ENCODE data around the gene GPR152.

GPR152 gene

DNA sequence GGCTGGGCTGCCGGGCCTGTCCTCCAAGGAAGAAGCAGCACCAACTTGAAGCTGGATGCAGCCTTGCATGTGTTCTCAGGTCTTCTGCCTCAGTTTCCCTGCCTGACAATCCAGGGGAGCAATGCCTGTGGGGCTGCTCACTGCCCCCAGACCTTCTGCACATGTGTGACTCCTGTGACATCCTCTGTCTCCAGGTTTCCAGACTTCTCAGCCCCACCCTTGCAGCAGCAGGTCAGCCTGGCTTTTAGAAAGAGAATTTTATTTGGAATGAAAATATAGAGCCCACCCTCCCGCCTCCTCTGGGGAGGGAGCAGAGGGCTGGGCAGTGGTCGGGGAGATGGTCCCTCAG is 14.7 kb downstream of the GPR152 start:
- no peak overlapping the region for H3K4me3 ChIP-seq (ENCODE audit: low read depth, low read length)
- peaks cover 7% of the 10 kb centered on the region for H3K4me1 ChIP-seq (ENCODE audit: control insufficient read depth, insufficient read depth, low read length, unreplicated experiment)
- H3K79me2 ChIP-seq (ENCODE audit: control insufficient read depth, insufficient read depth, low read length, unreplicated experiment), result peaks cover 3% of the 10 kb centered on the region
- H3K36me3 ChIP-seq (ENCODE audit: insufficient read depth, low read length), result no peaks in the 10 kb centered on the region
- no peaks in the 10 kb centered on the region for H3K27me3 ChIP-seq (ENCODE audit: insufficient read depth, low read length)
- no peak overlapping the region for H2AFZ ChIP-seq (ENCODE audit: low read length, unreplicated experiment)
- H3K27ac ChIP-seq (ENCODE audit: low read depth, low read length), result no peak overlapping the region

- Histone ChIP-seq H3K4me1 (ENCODE audit: control insufficient read depth, insufficient read depth, low read length, unreplicated experiment) (peaks cover 1% of the 10 kb centered on the region), H3K79me2 (ENCODE audit: control insufficient read depth, insufficient read depth, low read length, unreplicated experiment) (no peaks in the 10 kb centered on the region), H3K36me3 (ENCODE audit: insufficient read depth, low read length) (no peaks in the 10 kb centered on the region), H3K27me3 (ENCODE audit: insufficient read depth, low read length) (no peaks in the 10 kb centered on the region), H3K4me3 (ENCODE audit: low read depth, low read length) (no peak within 1 kb of the TSS), H3K27ac (ENCODE audit: low read depth, low read length) (no peak within 1 kb of the TSS), H2AFZ (ENCODE audit: low read length, unreplicated experiment) (no peak within 1 kb of the TSS)
These were observed 15.3 kb downstream of the GPR152 start, which contains the start of gene PTPRCAP for GRCh38 chr11:67437082-67437808. TSS of gene PTPRCAP (minus strand) at chr11:67437682. CDS start at chr11:67437619, 63 bp downstream.

GRCh38 chr11:67436459-67437081 is 16.0 kb downstream of the GPR152 start:
- Histone ChIP-seq H3K4me3 (ENCODE audit: low read depth, low read length) (no peak overlapping the region), H3K36me3 (ENCODE audit: insufficient read depth, low read length) (no peaks in the 10 kb centered on the region)

GRCh38 chr11:67435727-67436458 is 16.6 kb downstream of the GPR152 start:
- Histone ChIP-seq H3K4me1 (ENCODE audit: control insufficient read depth, insufficient read depth, low read length, unreplicated experiment) (no peaks in the 10 kb centered on the region), H3K36me3 (ENCODE audit: insufficient read depth, low read length) (no peaks in the 10 kb centered on the region), H3K4me3 (ENCODE audit: low read depth, low read length) (no peak overlapping the region), H2AFZ (ENCODE audit: low read length, unreplicated experiment) (no peak overlapping the region), H3K27ac (ENCODE audit: low read depth, low read length) (no peak overlapping the region), H3K79me2 (ENCODE audit: control insufficient read depth, insufficient read depth, low read length, unreplicated experiment) (no peaks in the 10 kb centered on the region), H3K27me3 (ENCODE audit: insufficient read depth, low read length) (no peaks in the 10 kb centered on the region)

More at GRCh38 chr11:67436459-67437081, 16.0 kb downstream of the GPR152 start:
- no peaks in the 10 kb centered on the region for H3K4me1 ChIP-seq (ENCODE audit: control insufficient read depth, insufficient read depth, low read length, unreplicated experiment)
- no peak overlapping the region for H3K27ac ChIP-seq (ENCODE audit: low read depth, low read length)
- H3K79me2 ChIP-seq (ENCODE audit: control insufficient read depth, insufficient read depth, low read length, unreplicated experiment), result no peaks in the 10 kb centered on the region
- no peak overlapping the region for H2AFZ ChIP-seq (ENCODE audit: low read length, unreplicated experiment)
- no peaks in the 10 kb centered on the region for H3K27me3 ChIP-seq (ENCODE audit: insufficient read depth, low read length)

DNA sequence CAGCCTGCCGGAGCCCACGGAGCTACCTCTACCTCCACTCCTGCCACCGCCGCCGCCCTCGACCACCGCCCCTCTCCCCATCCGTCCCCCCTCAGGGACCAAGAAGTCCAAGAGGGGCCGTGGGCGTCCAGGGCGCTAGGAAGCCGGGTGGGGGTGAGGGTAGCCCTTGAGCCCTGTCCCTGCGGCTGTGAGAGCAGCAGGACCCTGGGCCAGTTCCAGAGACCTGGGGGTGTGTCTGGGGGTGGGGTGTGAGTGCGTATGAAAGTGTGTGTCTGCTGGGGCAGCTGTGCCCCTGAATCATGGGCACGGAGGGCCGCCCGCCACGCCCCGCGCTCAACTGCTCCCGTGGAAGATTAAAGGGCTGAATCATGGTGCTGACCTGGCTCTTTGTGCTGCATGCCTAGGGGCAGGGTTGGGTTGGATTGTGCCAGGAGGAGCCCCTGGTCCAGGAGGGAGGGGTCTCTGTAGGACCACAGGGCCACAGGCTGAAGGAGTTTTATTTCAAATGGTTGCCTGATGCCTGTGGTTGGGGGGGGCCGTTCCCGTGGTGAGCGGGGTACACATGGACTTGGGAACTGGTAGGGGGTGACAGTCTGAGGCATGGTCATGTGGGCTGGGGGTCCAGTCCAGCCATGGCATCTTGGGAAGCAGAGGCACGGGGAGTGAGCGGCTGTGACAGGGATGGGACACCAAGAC is 17.4 kb downstream of the GPR152 start:
- Histone ChIP-seq H3K4me1 (ENCODE audit: control insufficient read depth, insufficient read depth, low read length, unreplicated experiment) (no peaks in the 10 kb centered on the region), H3K4me3 (ENCODE audit: low read depth, low read length) (no peak overlapping the region), H3K36me3 (ENCODE audit: insufficient read depth, low read length) (no peaks in the 10 kb centered on the region), H3K79me2 (ENCODE audit: control insufficient read depth, insufficient read depth, low read length, unreplicated experiment) (peaks cover under 1% of the 10 kb centered on the region), H2AFZ (ENCODE audit: low read length, unreplicated experiment) (no peak overlapping the region), H3K27me3 (ENCODE audit: insufficient read depth, low read length) (no peaks in the 10 kb centered on the region), H3K27ac (ENCODE audit: low read depth, low read length) (no peak overlapping the region)

- Histone ChIP-seq H3K36me3 (ENCODE audit: insufficient read depth, low read length) (no peaks in the 10 kb centered on the region), H2AFZ (ENCODE audit: low read length, unreplicated experiment) (no peak overlapping the region), H3K4me3 (ENCODE audit: low read depth, low read length) (no peak overlapping the region), H3K4me1 (ENCODE audit: control insufficient read depth, insufficient read depth, low read length, unreplicated experiment) (peaks cover 3% of the 10 kb centered on the region), H3K27me3 (ENCODE audit: insufficient read depth, low read length) (no peaks in the 10 kb centered on the region), H3K79me2 (ENCODE audit: control insufficient read depth, insufficient read depth, low read length, unreplicated experiment) (peaks cover 5% of the 10 kb centered on the region), H3K27ac (ENCODE audit: low read depth, low read length) (no peak overlapping the region)
These were observed 18.1 kb downstream of the GPR152 start for GRCh38 chr11:67434395-67434881.

GRCh38 chr11:67433536-67434394 is 18.8 kb downstream of the GPR152 start:
- Histone ChIP-seq H3K27me3 (ENCODE audit: insufficient read depth, low read length) (no peaks in the 10 kb centered on the region), H3K27ac (ENCODE audit: low read depth, low read length) (no peak overlapping the region), H3K36me3 (ENCODE audit: insufficient read depth, low read length) (no peaks in the 10 kb centered on the region), H2AFZ (ENCODE audit: low read length, unreplicated experiment) (no peak overlapping the region), H3K4me1 (ENCODE audit: control insufficient read depth, insufficient read depth, low read length, unreplicated experiment) (peaks cover 8% of the 10 kb centered on the region), H3K79me2 (ENCODE audit: control insufficient read depth, insufficient read depth, low read length, unreplicated experiment) (peaks cover 12% of the 10 kb centered on the region), H3K4me3 (ENCODE audit: low read depth, low read length) (no peak overlapping the region)

DNA sequence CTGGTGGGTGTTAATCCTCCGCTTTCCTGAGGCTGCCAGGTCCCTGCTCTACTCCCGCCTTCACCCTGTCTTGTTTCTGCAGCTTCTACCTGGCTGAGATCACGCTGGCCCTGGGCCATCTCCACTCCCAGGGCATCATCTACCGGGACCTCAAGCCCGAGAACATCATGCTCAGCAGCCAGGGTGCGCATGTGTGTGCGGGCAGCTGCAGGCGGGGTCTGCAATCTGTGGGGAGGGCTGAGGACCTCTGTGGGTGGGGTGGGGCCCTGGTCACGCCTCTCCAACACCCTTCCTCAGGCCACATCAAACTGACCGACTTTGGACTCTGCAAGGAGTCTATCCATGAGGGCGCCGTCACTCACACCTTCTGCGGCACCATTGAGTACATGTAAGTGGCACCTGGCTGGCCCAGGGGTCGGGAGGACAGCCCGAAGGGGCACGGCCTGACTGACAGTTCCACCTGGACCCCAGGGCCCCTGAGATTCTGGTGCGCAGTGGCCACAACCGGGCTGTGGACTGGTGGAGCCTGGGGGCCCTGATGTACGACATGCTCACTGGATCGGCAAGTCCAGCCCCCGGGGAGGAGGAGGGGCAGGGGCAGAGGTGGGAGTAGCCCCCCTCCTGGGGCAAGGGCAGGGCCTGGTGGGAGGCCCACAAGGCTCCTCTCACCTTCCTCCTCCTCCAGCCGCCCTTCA is 19.7 kb downstream of the GPR152 start:
- Histone ChIP-seq H3K4me3 (ENCODE audit: low read depth, low read length) (no peak overlapping the region), H3K79me2 (ENCODE audit: control insufficient read depth, insufficient read depth, low read length, unreplicated experiment) (peaks cover 16% of the 10 kb centered on the region), H3K36me3 (ENCODE audit: insufficient read depth, low read length) (no peaks in the 10 kb centered on the region), H3K27ac (ENCODE audit: low read depth, low read length) (no peak overlapping the region), H3K27me3 (ENCODE audit: insufficient read depth, low read length) (no peaks in the 10 kb centered on the region), H3K4me1 (ENCODE audit: control insufficient read depth, insufficient read depth, low read length, unreplicated experiment) (peaks cover 8% of the 10 kb centered on the region), H2AFZ (ENCODE audit: low read length, unreplicated experiment) (no peak overlapping the region)

GRCh38 chr11:67431346-67432249 is 20.9 kb downstream of the GPR152 start:
- Histone ChIP-seq H3K27me3 (ENCODE audit: insufficient read depth, low read length) (no peaks in the 10 kb centered on the region), H3K27ac (ENCODE audit: low read depth, low read length) (no peak overlapping the region), H3K4me1 (ENCODE audit: control insufficient read depth, insufficient read depth, low read length, unreplicated experiment) (peaks cover 8% of the 10 kb centered on the region), H2AFZ (ENCODE audit: low read length, unreplicated experiment) (no peak overlapping the region), H3K79me2 (ENCODE audit: control insufficient read depth, insufficient read depth, low read length, unreplicated experiment) (peaks cover 16% of the 10 kb centered on the region), H3K36me3 (ENCODE audit: insufficient read depth, low read length) (no peaks in the 10 kb centered on the region), H3K4me3 (ENCODE audit: low read depth, low read length) (no peak overlapping the region)
